ENCODE data around the gene GTSE1. TPM values are rescaled to one million over a fixed set of nuclear protein-coding genes. Genes with fewer than 3 reads are reported as not detected.

Gene GTSE1
- total RNA-seq, 1 experiment from 2014 or later, result 46.1 TPM

DNA sequence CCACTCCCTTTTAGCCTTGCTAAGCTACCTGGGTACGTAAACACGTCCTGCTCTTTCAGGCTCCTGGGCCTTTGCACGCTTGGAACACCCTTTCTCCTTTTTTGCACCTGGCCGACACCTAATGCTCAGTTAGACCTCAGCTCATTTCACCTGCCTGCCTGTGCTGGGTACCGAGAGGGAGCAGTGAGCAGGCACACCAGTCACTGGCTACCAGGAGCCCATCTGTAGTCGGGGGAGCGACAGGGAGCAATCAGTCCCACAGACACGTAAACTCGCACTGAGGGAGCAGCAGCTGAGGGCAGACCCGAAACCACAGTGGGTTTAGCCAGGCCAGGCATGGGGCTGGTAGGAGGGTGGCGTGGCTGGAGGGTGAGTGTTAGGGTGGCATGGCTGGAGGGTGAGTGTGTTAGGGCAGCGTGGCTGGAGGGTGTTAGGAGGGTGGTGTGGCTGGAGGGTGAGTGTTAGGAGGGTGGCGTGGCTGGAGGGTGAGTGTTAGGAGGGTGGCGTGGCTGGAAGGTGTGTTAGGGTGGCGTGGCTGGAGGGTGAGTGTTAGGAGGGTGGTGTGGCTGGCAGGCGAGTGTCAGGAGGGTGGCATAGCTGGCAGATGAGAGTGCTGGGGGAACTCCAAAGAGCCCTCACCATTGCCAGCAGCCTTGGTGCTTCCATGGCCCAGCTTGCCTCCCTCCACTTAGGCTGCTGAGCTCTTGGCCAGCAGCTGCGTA, 6.4 kb upstream of the GTSE1 start:
- Histone ChIP-seq H3K4me3 (replicated peaks in 1 of 2; ENCODE audit: low read depth in 1 of 2, low read length in 2 of 2) (no peak overlapping the region), H3K36me3 (ENCODE audit: control insufficient read depth in 1 of 2, insufficient read depth in 2 of 2, low read length in 2 of 2) (peaks cover 14 to 15% of the 10 kb centered on the region in 2 experiments; a peak in 3 of 4 replicates), H3K79me2 (ENCODE audit: insufficient read depth, low read length) (no peaks in the 10 kb centered on the region), H3K4me1 (ENCODE audit: control insufficient read depth in 1 of 2, insufficient read depth in 2 of 2, low read length in 2 of 2) (peaks cover 0 to 1% of the 10 kb centered on the region in 2 experiments; a peak in 2 of 4 replicates), H3K27ac (ENCODE audit: low read depth, low read length) (no peak overlapping the region), H3K27me3 (ENCODE audit: insufficient read depth, low read length) (no peaks in the 10 kb centered on the region), H4K20me1 (ENCODE audit: insufficient read depth) (no peaks in the 10 kb centered on the region), H3K9ac (ENCODE audit: low read length) (no peak overlapping the region), H3K4me2 (ENCODE audit: low read length) (no peak overlapping the region), H2AFZ (ENCODE audit: low read depth, low read length, poor library complexity, severe bottlenecking) (no peak overlapping the region), H3K9me2 (ENCODE audit: insufficient read depth) (no peaks in the 10 kb centered on the region), H3K9me3 (ENCODE audit: control insufficient read depth in 1 of 2, insufficient read depth in 1 of 2, low read depth in 1 of 2, low read length in 2 of 2) (no peaks in the 10 kb centered on the region)
- ChIA-PET POLR2A (no interaction called here), CTCF (no interaction called here), RAD21 (ENCODE audit: low non-redundant PET in 1 of 2, low total read pairs in 2 of 2, uncharacterized antibody in 2 of 2, unreplicated experiment in 2 of 2) (no interaction called here)
- no peak for DNase-seq (ENCODE audit: low read depth, low spot score)
- no peak for ATAC-seq
- TF ChIP-seq ZFX (IDR thresholded peaks at IDR 0.05) (no peak), EGR1 (IDR thresholded peaks at IDR 0.05; ENCODE audit: low read depth) (no peak), ELF1 (IDR thresholded peaks at IDR 0.05; ENCODE audit: borderline replicate concordance, low read depth) (no peak), POLR2A (IDR thresholded peaks at IDR 0.05; ENCODE audit: borderline replicate concordance, extremely low read depth, insufficient read depth, insufficient read length) (no peak), FOSL1 (IDR thresholded peaks at IDR 0.05; ENCODE audit: low read depth) (no peak), SP1 (IDR thresholded peaks at IDR 0.05; ENCODE audit: low read depth) (no peak), EZH2phosphoT487 (IDR thresholded peaks at IDR 0.05; ENCODE audit: borderline replicate concordance) (no peak)
- no TSS peak for BruUV-seq (replicated peaks)
- intact Hi-C loops (cut with micrococcal nuclease), result no loop called here

DNA sequence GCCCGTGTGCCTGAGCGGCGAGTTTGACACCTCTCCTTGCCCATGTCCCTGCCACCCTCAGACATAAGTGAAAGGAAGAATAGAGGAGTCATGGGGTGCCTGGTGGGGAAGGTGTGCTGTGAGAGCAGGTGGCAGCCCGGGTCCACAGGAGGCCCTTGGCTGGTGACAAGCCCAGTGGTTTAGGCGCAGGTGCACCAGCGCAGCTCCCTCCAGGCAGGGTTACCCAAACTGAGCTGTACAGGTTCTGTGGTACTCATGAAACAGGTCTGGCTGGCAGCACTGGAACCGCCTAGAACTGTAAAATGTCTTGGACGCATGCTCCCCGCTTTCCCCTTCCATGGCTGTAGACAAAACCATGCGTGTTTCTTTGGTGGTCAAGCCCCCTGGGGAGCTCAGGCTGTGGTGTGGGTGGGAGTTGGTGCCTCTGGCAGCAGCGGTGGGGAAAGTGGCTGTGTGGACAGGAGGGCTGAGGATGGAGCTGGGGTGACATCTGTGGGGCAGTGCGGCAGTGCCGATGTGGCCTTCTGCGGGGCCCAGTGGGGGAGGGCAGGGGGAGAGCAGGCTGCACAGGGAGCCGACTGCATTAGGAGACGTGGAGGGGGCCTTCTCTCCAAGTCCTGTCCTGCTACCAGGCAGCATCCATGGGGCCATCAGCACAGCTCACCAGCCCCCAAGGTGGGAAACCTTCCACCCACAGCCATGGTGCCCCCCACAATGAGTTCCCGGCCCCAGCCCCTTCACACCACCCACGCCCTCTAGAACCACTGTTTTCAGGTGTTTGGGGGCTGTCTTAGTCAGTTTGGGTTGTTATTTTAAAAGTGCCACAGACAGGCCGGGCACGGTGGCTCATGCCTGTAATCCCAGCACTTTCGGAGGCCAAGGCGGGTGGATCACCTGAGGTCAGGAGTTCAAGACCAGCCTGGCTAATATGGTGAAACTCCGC, 5.6 kb upstream of the GTSE1 start:
- POLR2A ChIA-PET, result no interaction called here
- CTCF ChIA-PET, result no interaction called here
- Histone ChIP-seq H3K79me2 (ENCODE audit: insufficient read depth, low read length) (no peaks in the 10 kb centered on the region), H4K20me1 (ENCODE audit: insufficient read depth) (no peaks in the 10 kb centered on the region), H3K36me3 (ENCODE audit: control insufficient read depth in 1 of 2, insufficient read depth in 2 of 2, low read length in 2 of 2) (peaks cover 11% of the 10 kb centered on the region in 2 experiments; a peak in 3 of 4 replicates), H3K27ac (ENCODE audit: low read depth, low read length) (no peak overlapping the region), H3K9me3 (ENCODE audit: control insufficient read depth in 1 of 2, insufficient read depth in 1 of 2, low read depth in 1 of 2, low read length in 2 of 2) (no peaks in the 10 kb centered on the region), H3K9ac (ENCODE audit: low read length) (no peak overlapping the region), H3K9me2 (ENCODE audit: insufficient read depth) (no peaks in the 10 kb centered on the region), H3K4me2 (ENCODE audit: low read length) (no peak overlapping the region), H2AFZ (ENCODE audit: low read depth, low read length, poor library complexity, severe bottlenecking) (no peak overlapping the region), H3K4me1 (ENCODE audit: control insufficient read depth in 1 of 2, insufficient read depth in 2 of 2, low read length in 2 of 2) (peaks cover 7 to 10% of the 10 kb centered on the region in 2 experiments; a peak in 3 of 4 replicates), H3K27me3 (ENCODE audit: insufficient read depth, low read length) (no peaks in the 10 kb centered on the region), H3K4me3 (replicated peaks in 1 of 2; ENCODE audit: low read depth in 1 of 2, low read length in 2 of 2) (no peak overlapping the region)
- no TSS peak for BruUV-seq (replicated peaks)
- DNase-seq (ENCODE audit: low read depth, low spot score) (no peak), ATAC-seq (no peak)
- intact Hi-C loops (cut with micrococcal nuclease), result no loop called here
- RAD21 ChIA-PET (ENCODE audit: low non-redundant PET in 1 of 2, low total read pairs in 2 of 2, uncharacterized antibody in 2 of 2, unreplicated experiment in 2 of 2), result no interaction called here
- TF ChIP-seq TCF7L2 (IDR thresholded peaks at IDR 0.05; ENCODE audit: borderline replicate concordance, extremely low read depth, insufficient read depth, insufficient read length) (no peak), SIN3A (IDR thresholded peaks at IDR 0.05; ENCODE audit: low read depth) (no peak), EGR1 (IDR thresholded peaks at IDR 0.05; ENCODE audit: low read depth) (no peak), EZH2phosphoT487 (IDR thresholded peaks at IDR 0.05; ENCODE audit: borderline replicate concordance) (no peak), EZH2 (IDR thresholded peaks at IDR 0.05) (no peak), POLR2A (IDR thresholded peaks at IDR 0.05; ENCODE audit: borderline replicate concordance, extremely low read depth, insufficient read depth, insufficient read length) (no peak), CBX3 (IDR thresholded peaks at IDR 0.05; ENCODE audit: low read depth) (no peak), FOSL1 (IDR thresholded peaks at IDR 0.05; ENCODE audit: low read depth) (no peak)
- TF ChIP-seq, protein P1, sequence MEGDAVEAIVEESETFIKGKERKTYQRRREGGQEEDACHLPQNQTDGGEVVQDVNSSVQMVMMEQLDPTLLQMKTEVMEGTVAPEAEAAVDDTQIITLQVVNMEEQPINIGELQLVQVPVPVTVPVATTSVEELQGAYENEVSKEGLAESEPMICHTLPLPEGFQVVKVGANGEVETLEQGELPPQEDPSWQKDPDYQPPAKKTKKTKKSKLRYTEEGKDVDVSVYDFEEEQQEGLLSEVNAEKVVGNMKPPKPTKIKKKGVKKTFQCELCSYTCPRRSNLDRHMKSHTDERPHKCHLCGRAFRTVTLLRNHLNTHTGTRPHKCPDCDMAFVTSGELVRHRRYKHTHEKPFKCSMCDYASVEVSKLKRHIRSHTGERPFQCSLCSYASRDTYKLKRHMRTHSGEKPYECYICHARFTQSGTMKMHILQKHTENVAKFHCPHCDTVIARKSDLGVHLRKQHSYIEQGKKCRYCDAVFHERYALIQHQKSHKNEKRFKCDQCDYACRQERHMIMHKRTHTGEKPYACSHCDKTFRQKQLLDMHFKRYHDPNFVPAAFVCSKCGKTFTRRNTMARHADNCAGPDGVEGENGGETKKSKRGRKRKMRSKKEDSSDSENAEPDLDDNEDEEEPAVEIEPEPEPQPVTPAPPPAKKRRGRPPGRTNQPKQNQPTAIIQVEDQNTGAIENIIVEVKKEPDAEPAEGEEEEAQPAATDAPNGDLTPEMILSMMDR (IDR thresholded peaks at IDR 0.05 in 2 of 3, conservative IDR thresholded peaks at IDR 0.05 in 1 of 3; ENCODE audit: borderline replicate concordance in 1 of 3, insufficient read depth in 1 of 3, low read depth in 2 of 3, low read length in 2 of 3), result no peak
